Erythroblast (primary cell): ENCODE results near the gene INTS7.
"Not testable (repeated sequence)": the region's sequence is repeated elsewhere in the genome, so short reads cannot be mapped to it uniquely, and the experiment has no call there.

Source experiments
- GATA1 ChIP-seq: IDR thresholded peaks from 2 replicates; pipeline ENCODE4 v1.6.1; 2011; ENCODE audit warnings: low read depth, mild to moderate bottlenecking, control low read depth, low read length, moderate library complexity
- POLR2A ChIP-seq: IDR thresholded peaks from 2 replicates; pipeline ENCODE4 v1.6.1; 2011; ENCODE audit warnings: mild to moderate bottlenecking, low read length

GRCh38 chr1:211916458-211916857 is 118.9 kb downstream of the INTS7 start:
- not testable (repeated sequence) for TF ChIP-seq POLR2A, GATA1
